Subcutaneous abdominal adipose tissue (tissue), 5 donors: Measurements from ENCODE around the gene KAZALD1.

ENCODE experiments used
- H3K27ac ChIP-seq: one replicate; pipeline ENCODE4 v1.7.0; 2013; ENCODE audit warnings: low read depth, mild to moderate bottlenecking, inconsistent platforms, low read length, moderate library complexity
- H3K27me3 ChIP-seq, 5 donors: one replicate each; pipeline ENCODE4 v1.7.0; 2013; ENCODE audit warnings: low read length in 5 of 5, inconsistent platforms in 1 of 5; ENCODE audit not compliant: control insufficient read depth in 5 of 5, insufficient read depth in 4 of 5
- H3K36me3 ChIP-seq, 5 donors: one replicate each; pipeline ENCODE4 v1.7.0; 2013; ENCODE audit warnings: low read length in 5 of 5; ENCODE audit not compliant: control insufficient read depth in 5 of 5, insufficient read depth in 5 of 5
- H3K4me1 ChIP-seq, 5 donors: one replicate each; pipeline ENCODE4 v1.7.0; 2013; ENCODE audit warnings: low read length in 5 of 5, mild to moderate bottlenecking in 3 of 5, moderate library complexity in 1 of 5; ENCODE audit not compliant: control insufficient read depth in 5 of 5, insufficient read depth in 5 of 5
- H3K4me3 ChIP-seq, 5 donors: one replicate each; pipeline ENCODE4 v1.7.0; 2013; ENCODE audit warnings: low read length in 5 of 5, low read depth in 1 of 5
- H3K9ac ChIP-seq, 5 donors: one replicate each; pipeline ENCODE4 v1.7.0; 2013; ENCODE audit warnings: low read length in 5 of 5, mild to moderate bottlenecking in 4 of 5, moderate library complexity in 3 of 5
- H3K9me3 ChIP-seq, 5 donors: one replicate each; pipeline ENCODE4 v1.7.0; 2013; ENCODE audit warnings: low read length in 5 of 5; ENCODE audit not compliant: control insufficient read depth in 5 of 5
- donor health status: healthy.
- donor health status: healthy.
- donor health status: healthy.
- donor health status: healthy.
- donor health status: healthy.

Gene KAZALD1

GRCh38 chr10:101055411-101055810 lies 6.4 kb upstream of the KAZALD1 start:
- H3K9me3 ChIP-seq: no peaks in the 10 kb centered on the region
- H3K4me3 ChIP-seq: no peak overlapping the region
- no peak overlapping the region for H3K9ac ChIP-seq
- H3K27ac ChIP-seq: no peak overlapping the region
- no peaks in the 10 kb centered on the region for H3K36me3 ChIP-seq
- peaks cover 0 to 10% (median 6%) of the 10 kb centered on the region in 5 donors for H3K27me3 ChIP-seq
- H3K4me1 ChIP-seq: peaks cover 0 to 8% (median 8%) of the 10 kb centered on the region in 5 donors

GRCh38 chr10:101056365-101057151 lies 5.2 kb upstream of the KAZALD1 start:
- H3K27ac ChIP-seq: no peak overlapping the region
- H3K27me3 ChIP-seq: peaks cover 0 to 3% (median 0%) of the 10 kb centered on the region in 5 donors
- H3K4me3 ChIP-seq: no peak overlapping the region
- no peaks in the 10 kb centered on the region for H3K36me3 ChIP-seq
- H3K9ac ChIP-seq: no peak overlapping the region
- no peaks in the 10 kb centered on the region for H3K9me3 ChIP-seq
- H3K4me1 ChIP-seq: peaks cover 0 to 17% (median 12%) of the 10 kb centered on the region in 5 donors

- Histone ChIP-seq H3K9ac (peak overlapping the region; percentile 30 to 99 (median 97)), H3K4me1 (peaks cover 7 to 50% (median 47%) of the 10 kb centered on the region in 5 donors), H3K27me3 (peaks cover 3 to 12% (median 8%) of the 10 kb centered on the region in 5 donors), H3K4me3 (peak overlapping the region; percentile 79 to 94 (median 92)), H3K36me3 (no peaks in the 10 kb centered on the region), H3K9me3 (no peaks in the 10 kb centered on the region), H3K27ac (peak overlapping the region; percentile 88)
Measured at GRCh38 chr10:101060036-101060950, 1.5 kb upstream of the KAZALD1 start.

DNA sequence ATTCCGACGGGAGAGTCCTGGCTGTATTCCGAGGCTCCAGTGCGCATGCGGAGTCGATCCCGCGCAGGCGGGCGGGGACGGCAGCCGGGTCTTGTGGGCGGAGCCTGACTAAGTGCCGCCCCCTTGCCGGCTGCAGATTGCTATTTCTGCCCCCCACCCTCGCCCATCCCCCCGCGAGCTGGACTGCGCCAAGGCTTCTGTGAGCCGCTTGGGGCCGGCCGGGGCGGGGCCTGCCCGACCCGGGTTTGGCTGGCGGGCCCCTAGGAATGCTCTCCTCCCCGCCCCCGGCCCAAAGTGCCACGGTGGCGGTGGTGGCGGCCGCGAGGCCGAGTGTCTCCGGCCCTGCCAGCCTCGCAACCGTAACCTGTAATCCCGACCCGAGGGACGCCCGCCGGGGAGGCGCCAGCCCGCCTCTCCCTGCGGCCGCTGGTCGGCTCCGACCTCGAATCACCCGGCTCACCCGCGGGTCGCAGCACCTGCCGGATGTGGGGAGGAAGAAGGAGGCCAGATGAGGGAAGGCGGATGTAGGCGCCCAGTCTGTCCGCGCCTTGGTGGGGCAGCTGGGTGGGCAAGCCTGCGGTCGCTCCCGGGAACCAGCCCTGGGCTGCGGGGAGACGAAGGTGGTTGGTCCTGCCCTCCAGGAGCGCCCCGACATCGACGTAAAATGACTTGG lies 702 bp upstream of the KAZALD1 start:
- peak overlapping the region; percentile 88 for H3K27ac ChIP-seq
- peak overlapping the region; percentile 30 to 99 (median 97) for H3K9ac ChIP-seq
- H3K9me3 ChIP-seq: no peaks in the 10 kb centered on the region
- H3K4me3 ChIP-seq: peak overlapping the region; percentile 79 to 94 (median 92)
- H3K4me1 ChIP-seq: peaks cover 9 to 58% (median 54%) of the 10 kb centered on the region in 5 donors
- H3K36me3 ChIP-seq: no peaks in the 10 kb centered on the region
- H3K27me3 ChIP-seq: peaks cover 3 to 13% (median 12%) of the 10 kb centered on the region in 5 donors

DNA sequence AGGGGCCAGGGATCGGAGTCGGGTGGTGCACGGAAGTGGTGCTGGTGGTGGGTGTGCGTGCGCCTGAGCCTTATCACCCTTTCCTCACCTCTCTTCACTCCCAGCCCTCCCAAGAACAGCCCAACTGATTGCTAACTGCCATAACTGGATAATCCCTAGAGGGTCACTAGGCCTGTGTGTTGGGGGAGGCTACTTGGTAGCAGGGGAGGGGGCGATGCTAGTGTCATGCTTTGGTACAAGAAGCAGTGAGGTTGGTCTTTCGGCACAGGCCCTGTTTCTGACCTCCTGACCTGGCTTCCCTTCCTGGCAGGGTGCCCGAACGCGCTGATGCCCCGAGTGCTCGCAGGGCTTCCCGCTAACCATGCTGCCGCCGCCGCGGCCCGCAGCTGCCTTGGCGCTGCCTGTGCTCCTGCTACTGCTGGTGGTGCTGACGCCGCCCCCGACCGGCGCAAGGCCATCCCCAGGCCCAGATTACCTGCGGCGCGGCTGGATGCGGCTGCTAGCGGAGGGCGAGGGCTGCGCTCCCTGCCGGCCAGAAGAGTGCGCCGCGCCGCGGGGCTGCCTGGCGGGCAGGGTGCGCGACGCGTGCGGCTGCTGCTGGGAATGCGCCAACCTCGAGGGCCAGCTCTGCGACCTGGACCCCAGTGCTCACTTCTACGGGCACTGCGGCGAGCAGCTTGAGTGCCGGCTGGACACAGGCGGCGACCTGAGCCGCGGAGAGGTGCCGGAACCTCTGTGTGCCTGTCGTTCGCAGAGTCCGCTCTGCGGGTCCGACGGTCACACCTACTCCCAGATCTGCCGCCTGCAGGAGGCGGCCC lies 652 bp downstream of the KAZALD1 start:
- peak overlapping the region; percentile 88 for H3K27ac ChIP-seq
- peaks cover 3 to 21% (median 19%) of the 10 kb centered on the region in 5 donors for H3K27me3 ChIP-seq

GRCh38 chr10:101063050-101063525 lies 1.3 kb downstream of the KAZALD1 start:
- Histone ChIP-seq H3K4me1 (peaks cover 9 to 74% (median 70%) of the 10 kb centered on the region in 5 donors), H3K36me3 (no peaks in the 10 kb centered on the region), H3K9me3 (no peaks in the 10 kb centered on the region), H3K9ac (peak overlapping the region in 1 of 5 donors; percentile 51), H3K27me3 (peaks cover 3 to 24% (median 19%) of the 10 kb centered on the region in 5 donors), H3K4me3 (peak overlapping the region in 4 of 5 donors; percentile 79 to 94 (median 92)), H3K27ac (no peak overlapping the region)

More for the DNA sequence above, 652 bp downstream of the KAZALD1 start:
- Histone ChIP-seq H3K4me1 (peaks cover 9 to 70% (median 66%) of the 10 kb centered on the region in 5 donors), H3K4me3 (peak overlapping the region; percentile 44 to 94 (median 92)), H3K9me3 (no peaks in the 10 kb centered on the region), H3K36me3 (no peaks in the 10 kb centered on the region), H3K9ac (peak overlapping the region in 3 of 5 donors; percentile 32 to 99 (median 51))

- Histone ChIP-seq H3K4me3 (peak overlapping the region in 3 of 5 donors; percentile 19 to 44 (median 22)), H3K27me3 (peaks cover 3 to 24% (median 19%) of the 10 kb centered on the region in 5 donors), H3K36me3 (no peaks in the 10 kb centered on the region), H3K9me3 (no peaks in the 10 kb centered on the region), H3K9ac (no peak overlapping the region), H3K27ac (no peak overlapping the region), H3K4me1 (peaks cover 9 to 74% (median 70%) of the 10 kb centered on the region in 5 donors)
Measured at GRCh38 chr10:101063548-101064414, 2.0 kb downstream of the KAZALD1 start.

DNA sequence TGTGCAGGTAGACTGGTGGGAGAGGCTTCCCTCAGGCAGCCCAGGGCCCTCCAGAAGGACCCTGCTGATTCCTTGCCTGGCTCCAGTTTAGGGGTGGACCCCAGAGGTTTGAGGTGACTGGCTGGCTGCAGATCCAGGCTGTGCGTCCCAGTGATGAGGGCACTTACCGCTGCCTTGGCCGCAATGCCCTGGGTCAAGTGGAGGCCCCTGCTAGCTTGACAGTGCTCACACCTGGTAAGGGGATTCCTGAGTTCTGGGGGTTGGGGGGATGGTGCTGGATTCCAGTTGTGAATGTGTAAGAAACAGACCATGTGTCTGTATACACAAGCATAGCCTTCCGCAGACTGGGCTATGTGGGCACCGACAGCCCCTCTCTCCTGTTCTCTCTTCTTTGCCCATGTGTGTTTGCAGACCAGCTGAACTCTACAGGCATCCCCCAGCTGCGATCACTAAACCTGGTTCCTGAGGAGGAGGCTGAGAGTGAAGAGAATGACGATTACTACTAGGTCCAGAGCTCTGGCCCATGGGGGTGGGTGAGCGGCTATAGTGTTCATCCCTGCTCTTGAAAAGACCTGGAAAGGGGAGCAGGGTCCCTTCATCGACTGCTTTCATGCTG lies 2.7 kb downstream of the KAZALD1 start:
- Histone ChIP-seq H3K4me3 (no peak overlapping the region), H3K36me3 (no peaks in the 10 kb centered on the region), H3K27ac (no peak overlapping the region), H3K4me1 (peaks cover 9 to 74% (median 70%) of the 10 kb centered on the region in 5 donors), H3K9me3 (no peaks in the 10 kb centered on the region), H3K27me3 (peaks cover 3 to 24% (median 19%) of the 10 kb centered on the region in 5 donors), H3K9ac (peak overlapping the region in 1 of 5 donors; percentile 3)
